ENCODE results near the gene CPNE5.

- TF ChIP-seq CTCF (IDR thresholded peaks at IDR 0.05) (no peak), POLR2AphosphoS5 (IDR thresholded peaks at IDR 0.05) (no peak)
These were observed 29.1 kb downstream of the CPNE5 start for GRCh38 chr6:36809941-36810803.

Measured in sigmoid colon (tissue), 4 donors.